Bronchial epithelial cell (primary cell): ENCODE data around the gene JMY. TPM values are rescaled to one million over a fixed set of nuclear protein-coding genes. Genes with fewer than 3 reads are reported as not detected.

Source experiments
- DNase-seq: peaks from one replicate; pipeline ENCODE4 v3.0.0-alpha.2; 2010; ENCODE audit warnings: low read depth
- FAIRE-seq: peaks from 2 replicates; lab custom pipeline; 2011; peaks lifted over from hg19 to GRCh38; lab: Jason Lieb, UNC
- H3K27me3 ChIP-seq: 2 replicates; pipeline ENCODE4 v1.5.1; 2011; ENCODE audit warnings: low read length; ENCODE audit not compliant: control insufficient read depth, insufficient read depth
- H3K36me3 ChIP-seq: 2 replicates; pipeline ENCODE4 v1.5.1; 2011; ENCODE audit warnings: low read length; ENCODE audit not compliant: control insufficient read depth, insufficient read depth
- H3K4me3 ChIP-seq: 2 replicates; pipeline ENCODE4 v1.5.1; 2011; ENCODE audit warnings: mild to moderate bottlenecking, low read depth, low read length, control low read depth
- CTCF ChIP-seq: IDR thresholded peaks from 2 replicates; pipeline ENCODE4 v1.5.1; 2011; ENCODE audit warnings: mild to moderate bottlenecking, moderate library complexity, low read length, control low read depth, inconsistent platforms; ENCODE audit not compliant: insufficient read depth, severe bottlenecking
- total RNA-seq: library from RNA; depleted of rRNA; stranded (reverse); fragments of >200 nt; gene quantifications from 2 replicates; pipeline ENCODE4 v1.2.1, GENCODE V29; 2014

The JMY gene
- total RNA-seq, 1 donor from 2014 or later, result 14.5 TPM

- FAIRE-seq, result no peak
- Histone ChIP-seq H3K27me3 (no peaks in the 10 kb centered on the region), H3K36me3 (no peaks in the 10 kb centered on the region), H3K4me3 (no peak overlapping the region)
- TF ChIP-seq CTCF, result no peak
- DNase-seq, result no peak
Measured at GRCh38 chr5:79285833-79286232, 49.9 kb downstream of the JMY start.

- no peaks in the 10 kb centered on the region for H3K36me3 ChIP-seq
- TF ChIP-seq CTCF, result no peak
- no peak overlapping the region for H3K4me3 ChIP-seq
- no peaks in the 10 kb centered on the region for H3K27me3 ChIP-seq
- DNase-seq (no peak), FAIRE-seq (no peak)
Measured at GRCh38 chr5:79287380-79287779, 51.4 kb downstream of the JMY start.

- DNase-seq, result no peak
- H3K36me3 ChIP-seq, result no peaks in the 10 kb centered on the region
- no peak for FAIRE-seq
- no peak overlapping the region for H3K4me3 ChIP-seq
- no peak for TF ChIP-seq CTCF
- no peaks in the 10 kb centered on the region for H3K27me3 ChIP-seq
Measured at GRCh38 chr5:79287907-79288306, 52.0 kb downstream of the JMY start.

- FAIRE-seq (no peak), DNase-seq (no peak)
- H3K4me3 ChIP-seq, result no peak overlapping the region
- no peaks in the 10 kb centered on the region for H3K27me3 ChIP-seq
- TF ChIP-seq CTCF, result no peak
- no peaks in the 10 kb centered on the region for H3K36me3 ChIP-seq
Measured at GRCh38 chr5:79295029-79295428, 59.1 kb downstream of the JMY start.

- no peaks in the 10 kb centered on the region for H3K36me3 ChIP-seq
- FAIRE-seq (peak; percentile 28), DNase-seq (no peak)
- TF ChIP-seq CTCF, result no peak
- no peaks in the 10 kb centered on the region for H3K27me3 ChIP-seq
- no peak overlapping the region for H3K4me3 ChIP-seq
Measured at GRCh38 chr5:79297661-79298060, 61.7 kb downstream of the JMY start.

GRCh38 chr5:79301046-79301712 lies 65.2 kb downstream of the JMY start:
- no peak overlapping the region for H3K4me3 ChIP-seq
- no peak for TF ChIP-seq CTCF
- no peaks in the 10 kb centered on the region for H3K36me3 ChIP-seq
- DNase-seq (peak; percentile 32), FAIRE-seq (no peak)
- H3K27me3 ChIP-seq, result no peaks in the 10 kb centered on the region
